Hepatocyte (in vitro differentiated cells): ENCODE measurements around the gene TRMT44.

Source experiments
- EZH2 ChIP-seq: fragments of 200-600 bp; sonication (generic); IDR thresholded peaks from 2 replicates; pipeline ENCODE4 v1.6.1; 2016; ENCODE audit warnings: antibody characterized with exemption, mild to moderate bottlenecking, borderline replicate concordance
- TF ChIP-seq, protein P1 (sequence below): fragments of 200-600 bp; sonication (generic); IDR thresholded peaks from 2 replicates; pipeline ENCODE4 v1.5.1; 2016; ENCODE audit warnings: antibody characterized with exemption, mild to moderate bottlenecking; ENCODE audit not compliant: poor library complexity

DNA sequence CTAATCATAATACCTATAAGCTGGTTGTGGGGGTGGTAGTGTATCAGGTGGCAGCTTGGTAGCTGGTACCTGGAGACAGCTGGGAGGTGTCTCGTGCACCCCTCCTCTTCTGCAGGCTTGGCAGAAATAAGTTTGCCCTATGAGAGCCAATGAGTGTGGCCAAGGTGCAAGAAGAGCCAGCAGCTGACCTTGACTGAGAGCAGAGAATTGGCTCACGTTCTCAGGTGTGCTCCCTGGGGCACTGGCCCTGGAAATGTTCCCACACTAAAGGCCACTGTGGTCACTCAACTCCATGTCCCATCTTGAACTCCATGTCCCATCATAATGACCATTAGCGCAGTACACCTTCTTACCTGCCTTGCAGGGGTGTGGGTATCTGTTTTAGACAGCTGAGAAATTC lies 13.4 kb downstream of the TRMT44 start:
- TF ChIP-seq EZH2, result no peak
- TF ChIP-seq, protein P1, sequence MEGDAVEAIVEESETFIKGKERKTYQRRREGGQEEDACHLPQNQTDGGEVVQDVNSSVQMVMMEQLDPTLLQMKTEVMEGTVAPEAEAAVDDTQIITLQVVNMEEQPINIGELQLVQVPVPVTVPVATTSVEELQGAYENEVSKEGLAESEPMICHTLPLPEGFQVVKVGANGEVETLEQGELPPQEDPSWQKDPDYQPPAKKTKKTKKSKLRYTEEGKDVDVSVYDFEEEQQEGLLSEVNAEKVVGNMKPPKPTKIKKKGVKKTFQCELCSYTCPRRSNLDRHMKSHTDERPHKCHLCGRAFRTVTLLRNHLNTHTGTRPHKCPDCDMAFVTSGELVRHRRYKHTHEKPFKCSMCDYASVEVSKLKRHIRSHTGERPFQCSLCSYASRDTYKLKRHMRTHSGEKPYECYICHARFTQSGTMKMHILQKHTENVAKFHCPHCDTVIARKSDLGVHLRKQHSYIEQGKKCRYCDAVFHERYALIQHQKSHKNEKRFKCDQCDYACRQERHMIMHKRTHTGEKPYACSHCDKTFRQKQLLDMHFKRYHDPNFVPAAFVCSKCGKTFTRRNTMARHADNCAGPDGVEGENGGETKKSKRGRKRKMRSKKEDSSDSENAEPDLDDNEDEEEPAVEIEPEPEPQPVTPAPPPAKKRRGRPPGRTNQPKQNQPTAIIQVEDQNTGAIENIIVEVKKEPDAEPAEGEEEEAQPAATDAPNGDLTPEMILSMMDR, result no peak
